Activated T-helper 1 cell treated with anti-CD3 and anti-CD28 coated beads, Interleukin-12 subunit alpha, Interleukin-12 subunit beta, Interleukin-2, Interleukin-4 antibody, amounts not matched to agents 30 ng/mL and 10 ng/mL and 1 ng/mL, durations not matched to agents 14 hours and 24 hours and 36 hours (primary cell): ENCODE data around the gene ATRX. TPM values are rescaled to one million over a fixed set of nuclear protein-coding genes. Genes with fewer than 3 reads are reported as not detected.
"Not testable (repeated sequence)": the region's sequence is repeated elsewhere in the genome, so short reads cannot be mapped to it uniquely, and the experiment has no call there.

Experiments
- DNase-seq: peaks from one replicate; pipeline ENCODE4 v3.0.0; 2021; ENCODE audit warnings: low spot score
- H3K27ac Mint-ChIP-seq: one replicate; pipeline ENCODE4 v1.8.0; 2021; ENCODE audit warnings: mild to moderate bottlenecking, mixed read lengths
- H3K27me3 Mint-ChIP-seq: one replicate; pipeline ENCODE4 v1.8.0; 2022; ENCODE audit warnings: mild to moderate bottlenecking, moderate library complexity, mixed read lengths; ENCODE audit not compliant: insufficient read depth
- H3K36me3 Mint-ChIP-seq: one replicate; pipeline ENCODE4 v1.8.0; 2021; ENCODE audit warnings: low read depth, mixed read lengths
- H3K4me1 Mint-ChIP-seq: one replicate; pipeline ENCODE4 v1.8.0; 2021; ENCODE audit warnings: low read depth, mixed read lengths
- H3K4me3 Mint-ChIP-seq: one replicate; pipeline ENCODE4 v1.8.0; 2021; ENCODE audit warnings: mild to moderate bottlenecking, moderate library complexity, mixed read lengths
- H3K9me3 Mint-ChIP-seq: one replicate; pipeline ENCODE4 v1.8.0; 2021; ENCODE audit warnings: mixed read lengths
- intact Hi-C: fragments of 100-400 bp; cut with micrococcal nuclease; formaldehyde crosslinking; loops from one replicate; pipeline ENCODE4 v1.15.1; 2024
- total RNA-seq: library from RNA; stranded (reverse); gene quantifications from 2 replicates; pipeline ENCODE4 v1.2.3, GENCODE V29; 2022

ATRX gene
- total RNA-seq, 1 donor from 2014 or later, result 63.9 TPM

- DNase-seq, result no peak
- Mint-ChIP-seq H3K27ac (no peak overlapping the region), H3K4me1 (peaks cover 14% of the 10 kb centered on the region), H3K4me3 (no peak overlapping the region), H3K9me3 (no peaks in the 10 kb centered on the region), H3K36me3 (peaks cover 3% of the 10 kb centered on the region), H3K27me3 (no peaks in the 10 kb centered on the region)
- intact Hi-C loops, result no loop called here
Observed at GRCh38 chrX:77776659-77777058, 9.4 kb downstream of the ATRX start.

- Mint-ChIP-seq H3K9me3 (no peaks in the 10 kb centered on the region), H3K27me3 (no peaks in the 10 kb centered on the region), H3K36me3 (peaks cover 10% of the 10 kb centered on the region), H3K4me3 (no peak overlapping the region), H3K27ac (no peak overlapping the region), H3K4me1 (peaks cover 11% of the 10 kb centered on the region)
- intact Hi-C loops, result no loop called here
- DNase-seq, result no peak
Observed at GRCh38 chrX:77771601-77772000, 14.4 kb downstream of the ATRX start.

GRCh38 chrX:77768787-77769186 lies 17.2 kb downstream of the ATRX start:
- Mint-ChIP-seq H3K4me3 (no peak overlapping the region), H3K27me3 (no peaks in the 10 kb centered on the region), H3K36me3 (peaks cover 14% of the 10 kb centered on the region), H3K27ac (peak overlapping the region; percentile 38), H3K9me3 (no peaks in the 10 kb centered on the region), H3K4me1 (peaks cover 11% of the 10 kb centered on the region)
- intact Hi-C loops, result no loop called here
- no peak for DNase-seq

- H3K4me3 Mint-ChIP-seq, H3K9me3 Mint-ChIP-seq, H3K27me3 Mint-ChIP-seq, DNase-seq, H3K4me1 Mint-ChIP-seq, H3K27ac Mint-ChIP-seq, intact Hi-C loops: not testable (repeated sequence)
- peaks cover 13% of the 10 kb centered on the region for H3K36me3 Mint-ChIP-seq
Observed at GRCh38 chrX:77766212-77766611, 19.8 kb downstream of the ATRX start.

- Mint-ChIP-seq H3K36me3 (peaks cover 6% of the 10 kb centered on the region), H3K27me3 (no peaks in the 10 kb centered on the region), H3K4me1 (no peaks in the 10 kb centered on the region), H3K4me3 (no peak overlapping the region), H3K9me3 (peaks cover 15% of the 10 kb centered on the region), H3K27ac (no peak overlapping the region)
- intact Hi-C loops, result no loop called here
- DNase-seq, result no peak
Observed at GRCh38 chrX:77755561-77755960, 30.5 kb downstream of the ATRX start.

GRCh38 chrX:77753942-77754341 lies 32.1 kb downstream of the ATRX start:
- intact Hi-C loops, H3K27ac Mint-ChIP-seq, H3K4me1 Mint-ChIP-seq: not testable (repeated sequence)

GRCh38 chrX:77749695-77750094 lies 36.3 kb downstream of the ATRX start:
- intact Hi-C loops, result no loop called here
- Mint-ChIP-seq H3K27ac (no peak overlapping the region), H3K9me3 (peaks cover 15% of the 10 kb centered on the region), H3K4me3 (no peak overlapping the region), H3K36me3 (peaks cover 3% of the 10 kb centered on the region), H3K4me1 (no peaks in the 10 kb centered on the region), H3K27me3 (no peaks in the 10 kb centered on the region)
- no peak for DNase-seq

More at GRCh38 chrX:77753942-77754341, 32.1 kb downstream of the ATRX start:
- H3K4me3 Mint-ChIP-seq, H3K36me3 Mint-ChIP-seq, H3K27me3 Mint-ChIP-seq, DNase-seq: not testable (repeated sequence)
- peaks cover 15% of the 10 kb centered on the region for H3K9me3 Mint-ChIP-seq

- intact Hi-C loops, result no loop called here
- no peak for DNase-seq
- Mint-ChIP-seq H3K9me3 (no peaks in the 10 kb centered on the region), H3K4me1 (peaks cover 13% of the 10 kb centered on the region), H3K27ac (no peak overlapping the region), H3K36me3 (peaks cover 2% of the 10 kb centered on the region), H3K27me3 (no peaks in the 10 kb centered on the region), H3K4me3 (no peak overlapping the region)
Observed at GRCh38 chrX:77743720-77744119, 42.3 kb downstream of the ATRX start.

GRCh38 chrX:77742788-77743476 lies 43.1 kb downstream of the ATRX start:
- intact Hi-C loops, result no loop called here
- peaks cover 2% of the 10 kb centered on the region for H3K36me3 Mint-ChIP-seq
- peaks cover 13% of the 10 kb centered on the region for H3K4me1 Mint-ChIP-seq
- H3K9me3 Mint-ChIP-seq, result no peaks in the 10 kb centered on the region
- no peak overlapping the region for H3K27ac Mint-ChIP-seq
- H3K27me3 Mint-ChIP-seq, result no peaks in the 10 kb centered on the region
- DNase-seq, result no peak
- no peak overlapping the region for H3K4me3 Mint-ChIP-seq

- no peaks in the 10 kb centered on the region for H3K9me3 Mint-ChIP-seq
- DNase-seq, result no peak
- H3K4me1 Mint-ChIP-seq, result peaks cover 13% of the 10 kb centered on the region
- intact Hi-C loops, result no loop called here
- H3K4me3 Mint-ChIP-seq, result no peak overlapping the region
- no peaks in the 10 kb centered on the region for H3K27me3 Mint-ChIP-seq
- H3K36me3 Mint-ChIP-seq, result peaks cover 2% of the 10 kb centered on the region
- peak overlapping the region; percentile 24 for H3K27ac Mint-ChIP-seq
Observed at GRCh38 chrX:77740376-77740905, 45.6 kb downstream of the ATRX start.

- Mint-ChIP-seq H3K4me3 (no peak overlapping the region), H3K4me1 (peaks cover 12% of the 10 kb centered on the region), H3K27ac (no peak overlapping the region), H3K9me3 (no peaks in the 10 kb centered on the region), H3K27me3 (no peaks in the 10 kb centered on the region), H3K36me3 (peaks cover 2% of the 10 kb centered on the region)
- no peak for DNase-seq
- intact Hi-C loops, result no loop called here
Observed at GRCh38 chrX:77733342-77733741, 52.7 kb downstream of the ATRX start.

- Mint-ChIP-seq H3K4me3 (no peak overlapping the region), H3K4me1 (peaks cover 12% of the 10 kb centered on the region), H3K27ac (no peak overlapping the region), H3K9me3 (no peaks in the 10 kb centered on the region), H3K27me3 (no peaks in the 10 kb centered on the region), H3K36me3 (peaks cover 2% of the 10 kb centered on the region)
- DNase-seq, result no peak
- intact Hi-C loops, result no loop called here
Observed at GRCh38 chrX:77731821-77732419, 54.1 kb downstream of the ATRX start.

GRCh38 chrX:77726095-77726494 lies 59.9 kb downstream of the ATRX start:
- H3K4me1 Mint-ChIP-seq, H3K4me3 Mint-ChIP-seq, H3K9me3 Mint-ChIP-seq, H3K36me3 Mint-ChIP-seq, H3K27ac Mint-ChIP-seq, intact Hi-C loops, H3K27me3 Mint-ChIP-seq, DNase-seq: not testable (repeated sequence)
